Measurements from ENCODE around the gene CD74.
"Not testable (repeated sequence)": the region's sequence is repeated elsewhere in the genome, so short reads cannot be mapped to it uniquely, and the experiment has no call there.

CD74 gene

DNA sequence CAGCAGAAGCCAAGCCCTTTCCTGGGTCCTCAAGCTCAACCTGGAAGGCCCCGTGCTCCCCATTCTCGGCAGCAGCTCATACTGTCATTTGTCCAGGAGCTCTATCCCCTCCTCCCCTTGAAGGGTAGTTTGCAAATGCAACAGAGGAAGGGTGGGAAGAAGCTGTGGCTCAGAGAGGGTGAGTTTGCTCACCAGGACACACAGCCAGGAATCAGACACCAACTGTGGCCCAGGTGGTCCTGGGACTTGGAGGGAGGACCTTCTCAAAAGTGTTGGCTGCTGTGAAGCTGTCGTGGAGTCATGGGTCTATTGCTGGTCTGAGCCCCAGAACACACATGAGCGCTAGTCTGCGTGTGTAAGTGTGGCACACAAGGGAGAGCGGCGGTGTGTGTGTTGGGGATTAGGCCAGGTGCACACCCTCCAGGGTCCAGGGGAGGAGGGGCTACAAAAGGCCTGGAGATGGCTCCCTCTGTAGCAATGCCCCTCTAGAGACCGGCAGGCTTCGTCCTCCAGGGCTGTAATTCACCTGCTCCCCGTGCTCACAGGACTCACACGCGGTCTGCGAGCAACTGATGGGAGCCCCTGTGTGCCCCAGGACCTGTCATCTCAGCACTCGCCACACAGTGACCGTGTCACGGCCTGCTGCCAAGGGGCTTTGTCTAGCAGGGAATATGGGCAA is 45.0 kb upstream of the CD74 start:
- H2BK12ac ChIP-seq (ENCODE audit: low read length), result peak overlapping the region; percentile 75
- peak overlapping the region; percentile 85 for H2AK5ac ChIP-seq (ENCODE audit: low read depth, low read length)
- peaks cover 2 to 12% of the 10 kb centered on the region in 2 donors for H3K4me1 ChIP-seq (ENCODE audit: control insufficient read depth in 2 of 2, insufficient read depth in 1 of 2, low read depth in 1 of 2, low read length in 2 of 2)
- H2BK120ac ChIP-seq (ENCODE audit: low read depth, low read length), result no peak overlapping the region
- H3K36me3 ChIP-seq (replicated peaks in 1 of 2; ENCODE audit: control insufficient read depth in 2 of 2, insufficient read depth in 2 of 2, low read length in 2 of 2), result no peaks in the 10 kb centered on the region
- H3K27me3 ChIP-seq (ENCODE audit: control insufficient read depth in 3 of 3, insufficient read depth in 3 of 3, low read depth in 1 of 3, low read length in 3 of 3), result no peaks in the 10 kb centered on the region
- H2BK15ac ChIP-seq (ENCODE audit: low read length), result peak overlapping the region; percentile 90
- H3K79me1 ChIP-seq (ENCODE audit: low read depth, low read length), result peaks cover 2% of the 10 kb centered on the region
- no peak overlapping the region for H3K18ac ChIP-seq (ENCODE audit: low read length)
- WGBS, 2 donors (ENCODE audit: extremely low coverage in 2 of 2, insufficient read length in 2 of 2, insufficient replicate concordance in 1 of 2), result no CpG with 5 or more reads among the region's 16 CpGs
- H3K9me3 ChIP-seq (replicated peaks in 1 of 2; ENCODE audit: control insufficient read depth in 2 of 2, insufficient read depth in 1 of 2, low read depth in 1 of 2, low read length in 2 of 2), result no peaks in the 10 kb centered on the region
- H3K4me3 ChIP-seq (ENCODE audit: low read length in 2 of 2), result no peak overlapping the region
- no peak overlapping the region for H3K4ac ChIP-seq (ENCODE audit: low read length)
- H4K8ac ChIP-seq (ENCODE audit: low read depth, low read length), result peak overlapping the region; percentile 78
- H3K14ac ChIP-seq (ENCODE audit: low read length), result no peak overlapping the region
- H2AFZ ChIP-seq (ENCODE audit: low read length), result peak overlapping the region; percentile 30
- H2BK5ac ChIP-seq (ENCODE audit: low read length), result no peak overlapping the region
- H3K9ac ChIP-seq (ENCODE audit: low read depth, low read length, poor library complexity), result no peak overlapping the region
- H3K27ac ChIP-seq (replicated peaks; ENCODE audit: low read length), result no peak overlapping the region
- H4K91ac ChIP-seq (ENCODE audit: low read depth, low read length, poor library complexity), result peak overlapping the region; percentile 2
- no peak overlapping the region for H3K4me2 ChIP-seq (ENCODE audit: insufficient read depth, low read length, poor library complexity, severe bottlenecking)
- DNase-seq (ENCODE audit: low spot score), result no peak
- H3K23ac ChIP-seq (ENCODE audit: low read depth, low read length, poor library complexity), result no peak overlapping the region

DNA sequence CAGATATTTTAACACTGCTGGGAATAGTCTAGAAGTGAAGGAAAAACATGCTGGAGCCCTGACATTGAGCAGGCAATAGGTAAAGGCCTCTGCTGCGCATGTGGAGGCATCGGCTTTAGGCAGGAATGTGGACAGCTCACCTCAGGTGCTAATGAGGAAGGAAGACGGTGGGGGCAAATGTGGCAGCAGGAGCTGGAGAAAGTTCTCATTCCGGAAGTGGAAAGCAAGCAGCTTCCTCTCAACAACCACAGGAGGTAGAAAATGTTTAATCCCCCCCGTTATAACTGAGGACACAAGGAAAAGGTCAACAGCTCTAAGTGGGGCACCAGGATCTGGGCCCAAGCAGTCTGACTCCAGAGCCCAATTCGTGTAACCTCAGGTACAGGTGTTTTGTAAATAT is 44.4 kb upstream of the CD74 start:
- H3K14ac ChIP-seq (ENCODE audit: low read length), result no peak overlapping the region
- H4K91ac ChIP-seq (ENCODE audit: low read depth, low read length, poor library complexity), result no peak overlapping the region
- H2BK15ac ChIP-seq (ENCODE audit: low read length), result peak overlapping the region; percentile 90
- DNase-seq (ENCODE audit: low spot score), result no peak
- no peak overlapping the region for H3K23ac ChIP-seq (ENCODE audit: low read depth, low read length, poor library complexity)
- no peaks in the 10 kb centered on the region for H3K9me3 ChIP-seq (replicated peaks in 1 of 2; ENCODE audit: control insufficient read depth in 2 of 2, insufficient read depth in 1 of 2, low read depth in 1 of 2, low read length in 2 of 2)
- no peak overlapping the region for H2BK120ac ChIP-seq (ENCODE audit: low read depth, low read length)
- H2AK5ac ChIP-seq (ENCODE audit: low read depth, low read length), result no peak overlapping the region
- H3K4me3 ChIP-seq (ENCODE audit: low read length in 2 of 2), result no peak overlapping the region
- H2BK12ac ChIP-seq (ENCODE audit: low read length), result no peak overlapping the region
- H2BK5ac ChIP-seq (ENCODE audit: low read length), result no peak overlapping the region
- no peak overlapping the region for H3K9ac ChIP-seq (ENCODE audit: low read depth, low read length, poor library complexity)
- H2AFZ ChIP-seq (ENCODE audit: low read length), result peak overlapping the region; percentile 30
- no CpG with 5 or more reads among the region's 6 CpGs for WGBS, 2 donors (ENCODE audit: extremely low coverage in 2 of 2, insufficient read length in 2 of 2, insufficient replicate concordance in 1 of 2)
- H3K4me1 ChIP-seq (ENCODE audit: control insufficient read depth in 2 of 2, insufficient read depth in 1 of 2, low read depth in 1 of 2, low read length in 2 of 2), result peaks cover 2 to 12% of the 10 kb centered on the region in 2 donors
- no peaks in the 10 kb centered on the region for H3K27me3 ChIP-seq (ENCODE audit: control insufficient read depth in 3 of 3, insufficient read depth in 3 of 3, low read depth in 1 of 3, low read length in 3 of 3)
- no peak overlapping the region for H4K8ac ChIP-seq (ENCODE audit: low read depth, low read length)
- H3K4me2 ChIP-seq (ENCODE audit: insufficient read depth, low read length, poor library complexity, severe bottlenecking), result no peak overlapping the region
- no peak overlapping the region for H3K18ac ChIP-seq (ENCODE audit: low read length)
- no peaks in the 10 kb centered on the region for H3K36me3 ChIP-seq (replicated peaks in 1 of 2; ENCODE audit: control insufficient read depth in 2 of 2, insufficient read depth in 2 of 2, low read length in 2 of 2)
- H3K27ac ChIP-seq (replicated peaks; ENCODE audit: low read length), result no peak overlapping the region
- H3K4ac ChIP-seq (ENCODE audit: low read length), result no peak overlapping the region
- peaks cover 2% of the 10 kb centered on the region for H3K79me1 ChIP-seq (ENCODE audit: low read depth, low read length)

DNA sequence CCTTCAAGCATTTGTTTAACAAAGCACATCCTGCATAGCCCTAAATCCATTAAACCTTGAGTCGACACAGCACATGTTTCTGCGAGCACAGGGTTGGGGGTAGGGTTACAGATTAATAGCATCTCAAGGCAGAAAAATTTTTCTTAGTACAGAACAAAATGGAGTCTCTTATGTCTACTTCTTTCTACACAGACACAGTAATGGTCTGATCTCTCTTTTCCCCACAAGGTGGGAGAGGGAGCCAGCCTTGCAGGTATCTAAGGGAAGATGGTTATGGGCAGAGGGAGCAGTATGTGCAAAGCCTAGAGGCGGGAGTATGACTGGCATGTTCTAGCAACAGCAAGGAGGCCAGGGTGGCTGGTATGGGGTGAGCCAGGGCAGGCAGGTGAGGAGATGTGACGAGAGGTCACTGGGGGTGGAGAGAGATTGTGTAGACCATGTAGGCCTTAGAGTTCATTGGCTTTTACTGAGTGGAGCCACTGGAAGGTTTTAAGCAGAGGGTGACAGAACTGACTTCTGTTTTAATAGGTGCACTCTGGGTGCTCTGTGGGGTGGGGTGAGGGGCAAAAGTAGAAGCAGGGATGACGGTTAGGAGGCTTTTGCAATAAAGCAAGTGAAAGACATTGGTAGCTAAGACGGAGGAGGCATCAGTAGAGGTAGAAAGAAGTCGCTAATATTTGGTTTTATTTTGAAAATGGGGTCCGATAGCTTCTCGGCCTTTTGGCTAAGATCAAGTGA is 42.0 kb upstream of the CD74 start:
- peaks cover 0 to 3% of the 10 kb centered on the region in 2 donors for H3K9me3 ChIP-seq (replicated peaks in 1 of 2; ENCODE audit: control insufficient read depth in 2 of 2, insufficient read depth in 1 of 2, low read depth in 1 of 2, low read length in 2 of 2)
- no peak overlapping the region for H2AK5ac ChIP-seq (ENCODE audit: low read depth, low read length)
- H3K79me1 ChIP-seq (ENCODE audit: low read depth, low read length), result peaks cover 2% of the 10 kb centered on the region
- H3K9ac ChIP-seq (ENCODE audit: low read depth, low read length, poor library complexity), result no peak overlapping the region
- H2BK12ac ChIP-seq (ENCODE audit: low read length), result no peak overlapping the region
- no peak overlapping the region for H3K14ac ChIP-seq (ENCODE audit: low read length)
- WGBS, 2 donors (ENCODE audit: extremely low coverage in 2 of 2, insufficient read length in 2 of 2, insufficient replicate concordance in 1 of 2), result no CpG with 5 or more reads among the region's 9 CpGs
- no peak overlapping the region for H4K91ac ChIP-seq (ENCODE audit: low read depth, low read length, poor library complexity)
- no peak overlapping the region for H3K18ac ChIP-seq (ENCODE audit: low read length)
- no peak overlapping the region for H3K4me3 ChIP-seq (ENCODE audit: low read length in 2 of 2)
- H3K4ac ChIP-seq (ENCODE audit: low read length), result no peak overlapping the region
- no peak overlapping the region for H3K23ac ChIP-seq (ENCODE audit: low read depth, low read length, poor library complexity)
- no peak overlapping the region for H2BK15ac ChIP-seq (ENCODE audit: low read length)
- no peak overlapping the region for H4K8ac ChIP-seq (ENCODE audit: low read depth, low read length)
- DNase-seq (ENCODE audit: low spot score), result no peak
- H3K27ac ChIP-seq (replicated peaks; ENCODE audit: low read length), result no peak overlapping the region
- no peak overlapping the region for H2BK5ac ChIP-seq (ENCODE audit: low read length)
- H2BK120ac ChIP-seq (ENCODE audit: low read depth, low read length), result no peak overlapping the region
- no peak overlapping the region for H2AFZ ChIP-seq (ENCODE audit: low read length)
- no peaks in the 10 kb centered on the region for H3K27me3 ChIP-seq (ENCODE audit: control insufficient read depth in 3 of 3, insufficient read depth in 3 of 3, low read depth in 1 of 3, low read length in 3 of 3)
- no peaks in the 10 kb centered on the region for H3K36me3 ChIP-seq (replicated peaks in 1 of 2; ENCODE audit: control insufficient read depth in 2 of 2, insufficient read depth in 2 of 2, low read length in 2 of 2)
- no peak overlapping the region for H3K4me2 ChIP-seq (ENCODE audit: insufficient read depth, low read length, poor library complexity, severe bottlenecking)
- peaks cover 0 to 3% of the 10 kb centered on the region in 2 donors for H3K4me1 ChIP-seq (ENCODE audit: control insufficient read depth in 2 of 2, insufficient read depth in 1 of 2, low read depth in 1 of 2, low read length in 2 of 2)

DNA sequence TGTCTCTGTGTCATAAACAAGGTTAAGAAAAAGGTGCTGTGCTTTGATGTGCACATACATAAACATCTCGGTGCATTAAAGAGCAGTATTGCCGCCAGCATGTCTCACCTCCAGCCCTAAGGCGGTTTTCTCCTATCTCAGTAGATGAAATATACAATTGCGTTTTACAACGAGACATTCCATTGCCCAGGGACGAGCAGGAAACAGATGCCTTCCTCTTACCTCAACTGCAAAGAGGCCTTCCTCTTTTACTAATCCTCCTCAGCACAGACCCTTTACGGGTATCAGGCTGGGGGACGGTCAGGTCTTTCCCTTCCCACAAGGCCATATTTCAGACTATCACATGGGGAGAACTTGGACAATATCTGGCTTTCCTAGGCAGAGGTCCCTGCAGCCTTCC is 41.3 kb upstream of the CD74 start:
- H2AFZ ChIP-seq (ENCODE audit: low read length); DNase-seq (ENCODE audit: low spot score); H3K9me3 ChIP-seq (replicated peaks in 1 of 2; ENCODE audit: control insufficient read depth in 2 of 2, insufficient read depth in 1 of 2, low read depth in 1 of 2, low read length in 2 of 2); H2BK5ac ChIP-seq (ENCODE audit: low read length); H3K18ac ChIP-seq (ENCODE audit: low read length); H3K4me3 ChIP-seq (ENCODE audit: low read length in 2 of 2); H3K23ac ChIP-seq (ENCODE audit: low read depth, low read length, poor library complexity); H2BK15ac ChIP-seq (ENCODE audit: low read length); H3K36me3 ChIP-seq (replicated peaks in 1 of 2; ENCODE audit: control insufficient read depth in 2 of 2, insufficient read depth in 2 of 2, low read length in 2 of 2); H3K79me1 ChIP-seq (ENCODE audit: low read depth, low read length); H4K91ac ChIP-seq (ENCODE audit: low read depth, low read length, poor library complexity); H3K4me1 ChIP-seq (ENCODE audit: control insufficient read depth in 2 of 2, insufficient read depth in 1 of 2, low read depth in 1 of 2, low read length in 2 of 2); H2BK120ac ChIP-seq (ENCODE audit: low read depth, low read length); H2AK5ac ChIP-seq (ENCODE audit: low read depth, low read length); H3K4ac ChIP-seq (ENCODE audit: low read length); H2BK12ac ChIP-seq (ENCODE audit: low read length); H3K27me3 ChIP-seq (ENCODE audit: control insufficient read depth in 3 of 3, insufficient read depth in 3 of 3, low read depth in 1 of 3, low read length in 3 of 3); H4K8ac ChIP-seq (ENCODE audit: low read depth, low read length); H3K9ac ChIP-seq (ENCODE audit: low read depth, low read length, poor library complexity); H3K27ac ChIP-seq (replicated peaks; ENCODE audit: low read length); H3K14ac ChIP-seq (ENCODE audit: low read length); H3K4me2 ChIP-seq (ENCODE audit: insufficient read depth, low read length, poor library complexity, severe bottlenecking): not testable (repeated sequence)
- no CpG with 5 or more reads among the region's 8 CpGs for WGBS, 2 donors (ENCODE audit: extremely low coverage in 2 of 2, insufficient read length in 2 of 2, insufficient replicate concordance in 1 of 2)
